SJCRH30 (cell line): ENCODE data around the gene RUNX1. TPM values are rescaled to one million over a fixed set of nuclear protein-coding genes. Genes with fewer than 3 reads are reported as not detected.

Experiments used
- DNase-seq, 2 experiments: peaks; one replicate each; pipeline ENCODE4 v3.0.0-alpha.2; 2015 to 2020
- H3K27ac ChIP-seq: fragments of 250-450 bp; sonication (Bioruptor Pico); 2 replicates; pipeline ENCODE4 v1.5.1; 2020; ENCODE audit warnings: mild to moderate bottlenecking, moderate library complexity
- H3K27me3 ChIP-seq: fragments of 250-450 bp; sonication (Bioruptor Pico); 2 replicates; pipeline ENCODE4 v1.5.1; 2020; ENCODE audit warnings: mild to moderate bottlenecking, moderate library complexity
- H3K36me3 ChIP-seq: fragments of 250-450 bp; sonication (Bioruptor Pico); 2 replicates; pipeline ENCODE4 v1.5.1; 2020; ENCODE audit warnings: mild to moderate bottlenecking, moderate library complexity
- H3K4me1 ChIP-seq: fragments of 250-450 bp; sonication (Bioruptor Pico); 2 replicates; pipeline ENCODE4 v1.5.1; 2020; ENCODE audit warnings: mild to moderate bottlenecking, moderate library complexity
- H3K4me3 ChIP-seq: fragments of 250-450 bp; sonication (Bioruptor Pico); 2 replicates; pipeline ENCODE4 v1.5.1; 2020; ENCODE audit warnings: mild to moderate bottlenecking, moderate library complexity
- H3K9me3 ChIP-seq: fragments of 250-450 bp; sonication (Bioruptor Pico); replicated peaks from 2 replicates; pipeline ENCODE4 v1.5.1; 2020; ENCODE audit warnings: mild to moderate bottlenecking, moderate library complexity
- total RNA-seq: library from RNA; depleted of rRNA; stranded (reverse); fragments of >200 nt; shearing (Covaris generic); gene quantifications from 2 replicates; pipeline ENCODE4 v1.2.3, GENCODE V29; 2014

Gene RUNX1
- total RNA-seq, 1 experiment from 2014 or later = 23.7 TPM

GRCh38 chr21:34884346-34884929, 164.7 kb downstream of the RUNX1 start:
- Histone ChIP-seq H3K27ac (no peak overlapping the region), H3K4me1 (peaks cover 12% of the 10 kb centered on the region), H3K36me3 (peaks cover 39% of the 10 kb centered on the region), H3K9me3 (no peaks in the 10 kb centered on the region), H3K4me3 (peak overlapping the region; percentile 84), H3K27me3 (no peaks in the 10 kb centered on the region)
- no peak for DNase-seq

GRCh38 chr21:34883491-34884271, 165.4 kb downstream of the RUNX1 start:
- peaks cover 46% of the 10 kb centered on the region for H3K36me3 ChIP-seq
- no peaks in the 10 kb centered on the region for H3K9me3 ChIP-seq
- no peak for DNase-seq
- no peaks in the 10 kb centered on the region for H3K27me3 ChIP-seq
- peak overlapping the region; percentile 84 for H3K4me3 ChIP-seq
- no peak overlapping the region for H3K27ac ChIP-seq
- peaks cover 12% of the 10 kb centered on the region for H3K4me1 ChIP-seq

- Histone ChIP-seq H3K27ac (no peak overlapping the region), H3K36me3 (peaks cover 52% of the 10 kb centered on the region), H3K4me3 (no peak overlapping the region), H3K27me3 (no peaks in the 10 kb centered on the region), H3K4me1 (peaks cover 12% of the 10 kb centered on the region), H3K9me3 (no peaks in the 10 kb centered on the region)
- DNase-seq = no peak
Observed at GRCh38 chr21:34882719-34883131, 166.4 kb downstream of the RUNX1 start.

- Histone ChIP-seq H3K4me3 (no peak overlapping the region), H3K4me1 (peaks cover 12% of the 10 kb centered on the region), H3K27me3 (no peaks in the 10 kb centered on the region), H3K27ac (peak overlapping the region; percentile 23), H3K9me3 (no peaks in the 10 kb centered on the region), H3K36me3 (peaks cover 61% of the 10 kb centered on the region)
- no peak for DNase-seq
Observed at GRCh38 chr21:34881839-34882371, 167.2 kb downstream of the RUNX1 start.

GRCh38 chr21:34881421-34881820, 167.7 kb downstream of the RUNX1 start:
- no peak overlapping the region for H3K4me3 ChIP-seq
- H3K36me3 ChIP-seq = peaks cover 65% of the 10 kb centered on the region
- peak overlapping the region; percentile 23 for H3K27ac ChIP-seq
- H3K9me3 ChIP-seq = no peaks in the 10 kb centered on the region
- H3K27me3 ChIP-seq = no peaks in the 10 kb centered on the region
- H3K4me1 ChIP-seq = peaks cover 12% of the 10 kb centered on the region
- no peak for DNase-seq

- DNase-seq = no peak
- Histone ChIP-seq H3K27me3 (no peaks in the 10 kb centered on the region), H3K4me3 (no peak overlapping the region), H3K27ac (no peak overlapping the region), H3K9me3 (no peaks in the 10 kb centered on the region), H3K4me1 (peaks cover 12% of the 10 kb centered on the region), H3K36me3 (peaks cover 72% of the 10 kb centered on the region)
Observed at GRCh38 chr21:34880401-34880800, 168.7 kb downstream of the RUNX1 start.

- DNase-seq = no peak
- Histone ChIP-seq H3K27me3 (no peaks in the 10 kb centered on the region), H3K4me1 (peaks cover 12% of the 10 kb centered on the region), H3K36me3 (peaks cover 75% of the 10 kb centered on the region), H3K9me3 (no peaks in the 10 kb centered on the region), H3K4me3 (no peak overlapping the region), H3K27ac (no peak overlapping the region)
Observed at GRCh38 chr21:34878940-34879339, 170.2 kb downstream of the RUNX1 start.

GRCh38 chr21:34878501-34878900, 170.6 kb downstream of the RUNX1 start:
- no peak overlapping the region for H3K4me3 ChIP-seq
- H3K4me1 ChIP-seq = peaks cover 12% of the 10 kb centered on the region
- H3K27ac ChIP-seq = no peak overlapping the region
- no peak for DNase-seq
- H3K36me3 ChIP-seq = peaks cover 77% of the 10 kb centered on the region
- no peaks in the 10 kb centered on the region for H3K9me3 ChIP-seq
- H3K27me3 ChIP-seq = no peaks in the 10 kb centered on the region

GRCh38 chr21:34877485-34878128, 171.5 kb downstream of the RUNX1 start:
- no peak for DNase-seq
- H3K27me3 ChIP-seq = no peaks in the 10 kb centered on the region
- H3K4me1 ChIP-seq = peaks cover 9% of the 10 kb centered on the region
- H3K36me3 ChIP-seq = peaks cover 82% of the 10 kb centered on the region
- H3K4me3 ChIP-seq = no peak overlapping the region
- no peak overlapping the region for H3K27ac ChIP-seq
- H3K9me3 ChIP-seq = no peaks in the 10 kb centered on the region

- H3K27me3 ChIP-seq = no peaks in the 10 kb centered on the region
- no peaks in the 10 kb centered on the region for H3K9me3 ChIP-seq
- no peak overlapping the region for H3K27ac ChIP-seq
- no peak overlapping the region for H3K4me3 ChIP-seq
- H3K36me3 ChIP-seq = peaks cover 86% of the 10 kb centered on the region
- no peaks in the 10 kb centered on the region; the same call in 1 of the 2 replicates for H3K4me1 ChIP-seq
- DNase-seq = no peak
Observed at GRCh38 chr21:34875830-34876229, 173.3 kb downstream of the RUNX1 start.

- Histone ChIP-seq H3K4me3 (no peak overlapping the region), H3K36me3 (peaks cover 88% of the 10 kb centered on the region), H3K9me3 (no peaks in the 10 kb centered on the region), H3K27ac (no peak overlapping the region), H3K4me1 (peaks cover 2% of the 10 kb centered on the region; the same call in 1 of the 2 replicates), H3K27me3 (no peaks in the 10 kb centered on the region)
- no peak for DNase-seq
Observed at GRCh38 chr21:34874684-34875513, 174.2 kb downstream of the RUNX1 start.

- H3K4me3 ChIP-seq = no peak overlapping the region
- H3K36me3 ChIP-seq = peaks cover 89% of the 10 kb centered on the region
- no peaks in the 10 kb centered on the region for H3K9me3 ChIP-seq
- no peak for DNase-seq
- H3K4me1 ChIP-seq = peaks cover 3% of the 10 kb centered on the region; the same call in 1 of the 2 replicates
- no peaks in the 10 kb centered on the region for H3K27me3 ChIP-seq
- no peak overlapping the region; the same call in 1 of the 2 replicates for H3K27ac ChIP-seq
Observed at GRCh38 chr21:34871026-34871908, 177.8 kb downstream of the RUNX1 start.

- Histone ChIP-seq H3K4me1 (peaks cover 3% of the 10 kb centered on the region; the same call in 1 of the 2 replicates), H3K9me3 (no peaks in the 10 kb centered on the region), H3K27me3 (no peaks in the 10 kb centered on the region), H3K36me3 (peaks cover 86% of the 10 kb centered on the region), H3K27ac (no peak overlapping the region), H3K4me3 (no peak overlapping the region)
- no peak for DNase-seq
Observed at GRCh38 chr21:34870246-34870645, 178.9 kb downstream of the RUNX1 start.
